B cell (primary cell): ENCODE measurements around the gene CD96.

Source experiments
- EZH2 ChIP-seq: IDR thresholded peaks from 2 replicates; pipeline ENCODE4 v1.6.1; 2012; ENCODE audit warnings: borderline replicate concordance, low read depth, mild to moderate bottlenecking, moderate library complexity, low read length; ENCODE audit not compliant: insufficient read depth, poor library complexity, severe bottlenecking
- TF ChIP-seq, protein P1 (sequence below): fragments of 200-600 bp; IDR thresholded peaks from one replicate; pipeline ENCODE4 v1.8.0; 2022; ENCODE audit warnings: antibody characterized with exemption, mild to moderate bottlenecking

DNA sequence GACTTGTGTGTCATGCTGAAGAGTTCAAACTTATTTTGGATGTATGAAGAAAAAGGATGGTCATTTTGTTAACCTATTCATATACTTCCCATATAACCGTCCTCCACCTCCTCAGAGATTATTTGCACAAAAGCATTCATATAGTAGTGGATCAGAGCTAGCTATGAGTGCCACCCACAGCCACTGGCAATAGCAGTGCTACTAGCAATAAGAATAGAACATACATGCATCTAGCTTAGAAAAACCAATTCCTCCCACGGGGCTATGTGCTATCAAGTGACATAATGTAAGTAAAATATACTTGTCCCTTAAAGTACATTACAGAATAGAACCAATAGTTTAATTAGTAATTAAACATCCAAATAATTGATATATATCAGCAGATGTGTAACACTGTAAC lies 63.5 kb downstream of the CD96 start:
- TF ChIP-seq, protein P1, sequence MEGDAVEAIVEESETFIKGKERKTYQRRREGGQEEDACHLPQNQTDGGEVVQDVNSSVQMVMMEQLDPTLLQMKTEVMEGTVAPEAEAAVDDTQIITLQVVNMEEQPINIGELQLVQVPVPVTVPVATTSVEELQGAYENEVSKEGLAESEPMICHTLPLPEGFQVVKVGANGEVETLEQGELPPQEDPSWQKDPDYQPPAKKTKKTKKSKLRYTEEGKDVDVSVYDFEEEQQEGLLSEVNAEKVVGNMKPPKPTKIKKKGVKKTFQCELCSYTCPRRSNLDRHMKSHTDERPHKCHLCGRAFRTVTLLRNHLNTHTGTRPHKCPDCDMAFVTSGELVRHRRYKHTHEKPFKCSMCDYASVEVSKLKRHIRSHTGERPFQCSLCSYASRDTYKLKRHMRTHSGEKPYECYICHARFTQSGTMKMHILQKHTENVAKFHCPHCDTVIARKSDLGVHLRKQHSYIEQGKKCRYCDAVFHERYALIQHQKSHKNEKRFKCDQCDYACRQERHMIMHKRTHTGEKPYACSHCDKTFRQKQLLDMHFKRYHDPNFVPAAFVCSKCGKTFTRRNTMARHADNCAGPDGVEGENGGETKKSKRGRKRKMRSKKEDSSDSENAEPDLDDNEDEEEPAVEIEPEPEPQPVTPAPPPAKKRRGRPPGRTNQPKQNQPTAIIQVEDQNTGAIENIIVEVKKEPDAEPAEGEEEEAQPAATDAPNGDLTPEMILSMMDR = no peak
- no peak for TF ChIP-seq EZH2
